Activated CD4-positive, alpha-beta T cell treated with anti-CD3 and anti-CD28 coated beads for 4 hours (primary cell): Measurements from ENCODE around the gene STK40.

Experiments
- DNase-seq, 2 donors: peaks; one replicate each; pipeline ENCODE4 v3.0.0-alpha.2; 2020

STK40 gene

GRCh38 chr1:36306210-36306901 lies 79.4 kb downstream of the STK40 start, which contains the start of gene SH3D21:
Gene SH3D21, plus strand, starts transcription at chr1:36306368. Its CDS starts 53 bp downstream, at chr1:36306421.
- peak; percentile 47 for DNase-seq

DNA sequence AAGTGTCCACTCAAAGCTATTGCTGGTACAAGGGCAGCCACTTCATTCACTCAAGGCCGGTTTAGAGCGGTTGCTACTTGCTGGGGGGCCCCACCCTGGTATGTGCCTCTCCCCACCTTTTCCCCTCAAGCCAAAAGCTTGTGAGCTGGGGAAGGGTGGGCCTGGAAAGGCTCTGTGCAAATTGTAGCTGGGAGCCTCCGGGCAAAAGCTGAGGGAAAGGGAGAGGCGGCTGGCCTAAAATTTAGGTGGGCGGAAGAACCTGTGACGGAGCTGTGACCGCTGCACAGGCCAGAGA lies 79.9 kb downstream of the STK40 start:
- no peak for DNase-seq

- DNase-seq, result no peak
These were observed 80.5 kb downstream of the STK40 start for GRCh38 chr1:36304970-36305914.

DNA sequence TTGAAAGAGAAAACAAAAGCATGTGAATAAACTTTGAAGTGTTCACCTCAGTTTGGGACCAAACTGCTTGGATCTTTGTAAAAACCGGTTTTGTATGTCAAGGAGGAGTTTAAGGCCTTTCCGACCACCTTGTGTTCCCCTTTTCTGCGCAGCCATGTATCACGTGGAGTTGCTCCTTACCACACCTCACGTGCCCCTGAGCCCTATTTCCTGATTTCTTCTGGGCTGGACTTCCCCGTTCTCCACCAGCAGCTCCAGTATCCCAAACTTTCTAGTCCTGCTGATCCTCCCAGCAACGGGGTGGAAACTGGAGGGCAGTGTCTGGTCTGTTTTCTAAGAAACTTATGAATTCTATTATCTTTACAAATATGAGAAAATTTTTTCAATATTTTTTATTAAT lies 81.2 kb downstream of the STK40 start:
- no peak for DNase-seq

DNA sequence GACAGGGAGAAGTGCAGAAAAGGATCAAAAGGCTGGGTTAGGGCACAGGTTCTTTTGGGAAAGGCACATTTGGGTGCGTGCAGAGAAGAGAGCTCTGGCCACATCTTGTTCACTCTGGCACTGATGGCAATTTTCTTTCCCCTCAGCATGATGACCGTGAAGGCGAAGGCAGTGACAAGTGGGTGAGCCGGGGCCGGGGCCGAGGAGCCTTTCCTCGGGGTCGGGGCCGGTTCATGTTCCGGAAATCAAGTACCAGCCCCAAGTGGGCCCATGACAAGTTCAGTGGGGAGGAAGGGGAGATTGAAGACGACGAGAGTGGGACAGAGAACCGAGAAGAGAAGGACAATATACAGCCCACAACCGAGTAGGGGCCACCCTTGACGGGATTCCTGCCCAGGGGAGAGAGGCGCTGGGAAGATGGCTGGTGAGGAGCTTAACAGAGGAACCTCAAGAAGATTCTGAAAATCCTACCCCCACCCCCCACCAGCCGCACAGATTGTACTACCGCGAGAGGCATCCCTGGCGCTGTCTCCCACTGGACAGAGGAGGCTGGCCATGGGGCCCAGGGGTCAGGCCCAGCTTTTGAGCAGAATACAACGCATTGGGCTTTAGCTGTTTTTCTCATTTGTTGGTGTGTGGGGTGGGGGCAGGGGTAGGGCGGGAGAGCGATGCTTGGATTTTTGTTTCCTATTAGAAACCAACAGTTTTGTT lies 81.9 kb downstream of the STK40 start:
- no peak for DNase-seq

GRCh38 chr1:36303244-36303643 lies 82.5 kb downstream of the STK40 start:
- DNase-seq, result no peak

- no peak for DNase-seq
These were observed 84.5 kb downstream of the STK40 start for GRCh38 chr1:36301220-36301619.

DNA sequence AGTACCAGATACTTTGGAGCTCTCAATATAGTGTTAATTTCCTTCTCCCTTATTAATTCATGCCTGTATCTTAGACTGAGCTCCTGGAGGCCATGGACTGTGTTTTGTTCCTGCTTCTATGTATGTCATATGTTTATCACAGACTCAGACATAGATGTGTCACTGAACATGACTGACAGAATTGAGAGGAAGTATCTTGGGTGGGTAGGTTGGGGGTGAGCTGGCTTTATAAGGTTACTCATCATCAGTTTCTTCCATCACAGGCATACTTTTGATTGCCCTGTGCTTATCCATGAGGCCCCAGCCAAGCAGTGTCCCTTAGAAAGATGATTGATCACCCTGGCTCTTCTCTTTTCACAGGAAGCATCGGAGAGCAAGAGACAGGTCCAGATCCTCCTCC lies 85.2 kb downstream of the STK40 start:
- DNase-seq, result no peak

GRCh38 chr1:36298640-36299039 lies 87.1 kb downstream of the STK40 start:
- no peak for DNase-seq

GRCh38 chr1:36297062-36297461 lies 88.7 kb downstream of the STK40 start:
- DNase-seq, result no peak

DNA sequence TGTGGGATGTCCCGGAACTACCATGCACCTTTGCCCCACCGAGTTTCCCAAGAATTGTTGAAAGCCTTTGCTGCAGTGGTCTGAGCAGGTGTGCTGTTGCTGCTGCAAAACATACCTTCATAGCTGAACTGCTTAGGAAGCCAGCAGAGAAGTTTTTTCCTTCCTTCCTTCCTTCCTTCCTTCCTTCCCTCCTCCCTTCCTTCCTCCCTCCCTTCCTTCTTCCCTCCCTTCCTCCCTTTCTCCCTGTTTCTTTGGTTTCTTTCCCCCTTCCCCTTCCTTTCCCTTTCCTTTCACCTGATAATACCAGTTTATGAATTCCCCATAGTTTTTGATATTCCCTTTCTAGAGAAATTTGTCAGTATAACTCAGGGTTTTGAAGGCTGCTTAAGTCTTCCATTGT lies 90.3 kb downstream of the STK40 start:
- no peak for DNase-seq
